NCI-H1105 treated with DMSO at 0.1 percent for 48 hours (cell line): Measurements from ENCODE around the gene FBRS.

Experiments
- DNase-seq: peaks from one replicate; lab custom pipeline; 2025; lab: John Stamatoyannopoulos, UW

FBRS gene

DNA sequence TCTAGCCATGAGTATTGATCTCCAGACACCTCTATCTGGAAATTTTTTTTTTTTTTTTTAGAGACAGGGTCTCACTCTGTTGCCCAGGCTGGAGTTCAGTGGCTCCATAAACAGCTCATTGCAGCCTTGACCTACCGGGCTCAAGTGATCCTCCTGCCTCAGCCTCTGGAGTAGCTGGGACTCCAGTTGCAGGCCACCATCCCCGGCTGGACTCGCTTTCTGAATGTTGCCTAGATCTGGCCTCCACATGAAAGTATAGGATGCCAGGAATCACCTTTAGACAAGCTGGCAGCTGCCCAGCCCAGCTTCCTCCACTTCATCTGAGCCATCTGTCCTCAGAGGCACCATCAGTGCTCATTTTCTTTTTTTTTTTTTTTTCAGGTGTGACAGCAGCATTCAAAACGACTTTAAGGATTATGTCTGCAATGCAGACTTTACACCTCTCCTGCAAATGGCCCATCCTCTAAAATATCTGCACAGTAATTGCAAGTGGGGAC, 13.8 kb upstream of the FBRS start:
- no peak for DNase-seq

DNA sequence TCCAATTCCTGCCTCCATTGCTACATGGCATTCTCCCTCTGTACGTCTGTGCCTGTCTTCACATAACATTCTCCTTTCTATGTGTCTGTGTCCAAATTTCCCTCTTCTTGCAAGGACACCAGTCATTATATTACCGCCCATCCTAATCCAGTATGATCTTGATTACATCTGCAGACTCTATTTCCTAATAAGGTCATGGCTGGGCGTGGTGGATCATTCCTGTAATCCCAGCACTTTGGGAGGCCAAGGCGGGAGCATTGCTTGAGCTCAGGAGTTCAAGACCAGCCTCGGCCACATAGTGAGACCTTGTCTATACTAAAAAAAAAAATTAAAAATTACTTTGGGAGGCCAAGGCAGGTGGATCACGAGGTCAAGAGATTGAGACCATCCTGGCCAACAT, 12.5 kb upstream of the FBRS start:
- DNase-seq: no peak

DNA sequence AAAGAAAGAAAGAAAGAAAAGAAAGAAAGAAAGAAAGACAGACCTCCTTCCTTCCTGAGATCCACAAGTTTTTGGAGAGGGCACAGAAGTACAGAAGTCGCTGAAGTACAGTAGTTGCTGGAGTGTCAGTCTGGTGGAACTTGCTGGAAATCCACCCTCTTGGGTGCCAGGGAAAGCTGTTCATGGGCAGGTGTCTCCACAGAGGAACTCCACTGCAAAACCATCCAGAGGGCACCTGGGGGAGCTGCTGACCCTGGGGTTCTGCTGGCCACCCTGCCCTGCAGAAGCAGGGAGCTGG, 11.0 kb upstream of the FBRS start:
- no peak for DNase-seq

DNA sequence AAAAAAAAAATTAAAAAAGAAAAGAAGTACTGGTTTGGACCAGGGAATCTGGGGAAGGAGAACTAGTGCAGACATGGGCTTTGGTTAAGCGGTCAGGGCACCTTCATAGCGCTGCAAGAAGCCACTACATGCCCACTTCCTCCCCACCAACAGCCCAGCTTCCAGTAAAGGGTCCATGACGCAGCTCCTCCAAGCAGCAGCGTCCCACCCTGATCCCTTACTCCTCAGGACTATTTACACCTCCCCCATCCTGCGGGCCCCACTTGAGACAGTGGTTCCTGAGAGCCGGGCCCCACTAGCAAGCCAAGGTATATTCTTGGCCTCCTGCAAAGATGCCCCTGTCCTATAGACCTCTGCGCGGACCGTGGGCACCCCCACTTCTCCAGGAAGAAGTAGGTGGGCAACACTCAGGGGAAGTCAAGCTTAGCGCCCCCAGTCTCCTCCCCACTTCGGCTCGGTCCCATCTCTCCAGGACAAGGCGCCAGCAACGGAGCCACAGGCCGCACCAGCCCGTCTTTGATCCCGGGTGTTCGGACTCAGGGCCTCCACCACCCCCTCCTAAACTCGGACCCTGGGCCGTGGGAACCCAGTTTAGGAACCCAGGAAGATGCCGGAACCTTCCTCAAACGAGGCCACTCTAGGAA, 8.4 kb upstream of the FBRS start:
- DNase-seq: no peak

DNA sequence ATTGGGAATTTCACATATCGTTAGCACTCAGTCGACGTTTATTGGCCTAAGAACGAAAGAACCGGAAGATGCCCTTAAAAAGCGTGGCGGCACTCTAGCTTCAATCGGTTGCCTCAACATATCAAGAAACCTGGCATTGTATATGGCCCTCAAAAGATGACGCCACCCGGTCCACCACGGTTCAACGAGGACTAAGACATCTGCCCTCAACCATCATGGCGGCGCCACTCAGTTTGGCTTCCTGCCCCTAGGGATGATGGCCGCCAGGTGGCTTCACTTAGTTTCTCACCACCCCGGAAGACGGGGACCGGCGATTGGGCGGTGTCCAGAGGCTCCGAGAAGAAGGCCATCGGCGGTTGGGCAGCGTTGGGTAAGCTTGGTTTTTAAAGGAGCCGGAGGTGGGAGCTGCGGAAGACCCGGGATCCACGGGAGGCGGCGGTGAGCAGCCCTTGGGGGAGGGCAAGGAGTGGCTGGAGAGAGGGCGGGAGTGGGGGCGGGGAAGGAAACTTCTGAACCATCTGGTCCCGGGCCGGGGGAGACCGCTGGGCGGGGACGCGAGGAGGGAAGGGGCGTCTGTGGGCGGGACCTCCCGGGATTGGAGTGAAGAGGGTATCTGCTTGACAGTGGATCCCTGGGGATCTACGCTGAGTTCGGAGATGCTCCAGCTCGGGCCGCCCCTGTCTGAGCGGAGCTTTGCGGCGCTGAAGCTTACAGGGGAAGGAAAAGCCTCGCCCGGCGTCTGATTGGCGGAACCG, 7.7 kb upstream of the FBRS start, which contains the start of gene PRR14:
Gene PRR14 (plus strand): TSS at position 592 of the 755 bp plus-strand sequence. CDS start 686 bp downstream, outside the sequence.
- DNase-seq: peak; percentile 99

DNA sequence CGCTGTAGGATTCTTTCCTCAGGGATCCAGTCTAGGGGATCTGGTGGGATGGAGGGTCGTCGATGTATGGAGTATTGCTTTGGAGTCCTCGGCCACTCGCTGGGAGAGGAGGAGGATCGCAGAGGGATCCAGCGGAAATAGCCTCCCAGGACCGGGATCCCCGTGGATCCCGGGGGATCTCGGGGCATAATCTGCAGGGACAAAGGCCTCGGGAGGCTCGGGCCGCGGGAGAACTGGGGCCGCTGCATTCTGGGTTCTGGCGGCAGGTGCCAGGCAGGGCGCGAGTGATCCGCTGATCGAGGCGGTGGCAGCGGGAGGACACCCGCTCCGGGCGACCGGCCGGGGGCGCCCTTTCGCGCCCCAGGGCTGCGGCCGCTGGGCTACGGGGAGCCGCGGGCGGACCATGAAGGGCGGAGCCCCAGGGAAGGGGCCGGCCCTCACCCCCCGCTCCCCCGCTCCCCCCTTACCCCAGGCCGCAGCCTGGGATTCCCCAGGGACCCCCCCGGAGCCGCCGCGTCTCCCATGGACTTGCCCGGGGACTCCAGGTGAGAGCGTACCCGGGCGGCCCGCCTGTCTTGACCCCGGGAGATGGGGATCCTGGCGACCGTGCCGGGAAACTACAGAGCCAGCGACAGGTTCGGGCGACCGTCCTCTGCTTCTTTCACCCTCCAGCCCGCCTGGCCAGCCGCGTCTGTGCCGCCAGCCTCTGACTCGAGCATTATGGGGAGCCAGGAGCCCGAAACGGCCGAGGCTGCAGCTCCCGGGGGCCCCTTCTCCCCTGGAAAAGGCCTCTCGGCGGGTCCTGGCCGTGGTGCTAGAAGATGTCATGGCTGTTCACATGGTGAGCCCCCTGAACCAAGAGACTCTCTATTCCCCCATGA, 6.9 kb upstream of the FBRS start:
- DNase-seq: peak; percentile 36

DNA sequence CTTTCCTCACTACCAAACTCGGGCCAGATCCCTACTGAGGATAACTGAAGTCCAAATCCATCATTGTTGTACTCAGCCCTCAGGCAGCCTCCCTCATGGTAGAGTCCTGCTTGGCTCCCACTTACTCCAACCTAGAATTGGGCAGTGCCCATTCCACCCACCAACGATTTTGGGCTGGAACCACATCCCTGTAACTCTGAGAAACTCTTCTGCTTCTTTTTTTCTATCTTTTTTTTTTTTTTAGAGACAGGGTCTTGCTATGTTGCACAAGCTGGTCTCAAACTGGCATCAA, 6.3 kb upstream of the FBRS start:
- no peak for DNase-seq

DNA sequence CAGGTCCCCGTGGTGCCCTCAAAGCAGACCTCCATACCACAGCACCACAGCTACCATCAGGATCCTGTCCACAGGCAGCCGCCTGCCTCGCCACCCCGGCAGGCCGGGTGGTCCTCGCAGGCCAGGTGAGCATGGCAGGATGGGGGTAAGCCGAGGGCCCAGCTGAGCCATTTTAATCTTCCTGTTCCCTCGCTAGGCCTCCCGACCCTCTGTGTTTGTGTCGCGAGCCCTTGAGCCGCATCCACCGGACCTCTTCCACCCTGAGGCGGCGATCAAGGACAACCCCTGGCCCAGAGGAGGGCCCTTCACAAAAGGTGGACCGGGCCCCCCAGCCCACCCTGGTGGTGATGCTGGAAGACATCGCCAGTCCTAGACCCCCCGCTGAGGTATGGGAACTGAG, 5.5 kb upstream of the FBRS start:
- no peak for DNase-seq

DNA sequence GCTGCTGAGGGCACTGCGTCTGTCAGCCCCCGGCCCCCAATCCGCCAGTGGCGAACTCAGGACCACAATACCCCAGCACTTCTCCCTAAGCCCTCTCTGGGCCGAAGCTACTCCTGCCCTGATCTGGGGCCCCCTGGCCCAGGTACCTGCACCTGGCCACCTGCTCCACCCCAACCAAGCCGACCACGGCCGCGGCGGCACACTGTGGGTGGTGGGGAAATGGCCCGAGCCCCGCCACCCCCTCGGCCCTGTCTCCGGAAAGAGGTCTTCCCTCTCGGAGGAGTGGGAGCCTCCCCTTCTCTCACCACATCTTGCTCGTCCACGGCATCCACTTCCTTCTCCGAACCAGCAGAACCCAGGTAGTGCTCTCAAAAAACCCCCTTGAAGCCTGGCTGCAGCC, 3.4 kb upstream of the FBRS start:
- DNase-seq: no peak

DNA sequence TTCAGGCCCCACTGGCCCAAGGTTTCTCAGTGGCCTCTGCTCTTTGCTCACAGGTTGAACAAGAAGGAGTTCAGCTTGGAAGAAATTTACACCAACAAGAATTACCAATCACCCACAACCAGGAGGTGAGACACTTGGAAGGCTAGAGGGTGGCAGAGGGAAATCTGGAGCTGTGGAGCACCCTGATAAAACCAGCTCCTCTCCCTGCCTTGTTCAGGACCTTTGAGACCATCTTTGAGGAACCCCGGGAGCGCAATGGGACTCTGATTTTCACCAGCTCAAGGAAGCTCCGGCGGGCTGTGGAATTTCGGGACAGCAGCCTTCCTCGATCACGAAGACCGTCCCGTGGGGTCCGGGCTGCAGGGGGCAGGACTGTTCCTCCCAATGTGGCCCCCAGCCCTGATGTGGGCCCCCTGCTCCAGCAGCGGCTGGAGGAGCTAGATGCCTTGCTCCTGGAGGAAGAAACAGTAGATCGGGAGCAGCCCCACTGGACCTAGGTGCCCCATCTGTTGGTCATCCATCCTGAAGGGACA, 2.4 kb upstream of the FBRS start:
- no peak for DNase-seq

DNA sequence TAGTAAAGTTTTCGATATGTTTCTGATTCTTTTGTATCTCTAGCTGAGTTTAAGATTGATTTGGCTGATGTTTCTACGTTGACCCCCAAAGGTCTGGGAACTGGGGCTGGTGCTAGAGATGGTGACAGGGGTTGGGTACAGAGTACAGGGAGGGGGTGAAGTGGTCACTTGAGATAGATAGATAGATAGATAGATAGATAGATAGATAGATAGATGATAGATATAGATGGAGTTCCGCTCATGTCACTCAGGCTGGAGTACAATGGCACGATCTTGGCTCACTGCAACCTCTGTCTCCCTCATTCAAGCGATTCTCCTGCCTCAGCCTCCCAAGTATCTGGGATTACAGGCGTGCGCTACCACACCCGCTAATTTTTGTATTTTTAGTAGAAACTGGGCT, 1.8 kb upstream of the FBRS start:
- DNase-seq: no peak

DNA sequence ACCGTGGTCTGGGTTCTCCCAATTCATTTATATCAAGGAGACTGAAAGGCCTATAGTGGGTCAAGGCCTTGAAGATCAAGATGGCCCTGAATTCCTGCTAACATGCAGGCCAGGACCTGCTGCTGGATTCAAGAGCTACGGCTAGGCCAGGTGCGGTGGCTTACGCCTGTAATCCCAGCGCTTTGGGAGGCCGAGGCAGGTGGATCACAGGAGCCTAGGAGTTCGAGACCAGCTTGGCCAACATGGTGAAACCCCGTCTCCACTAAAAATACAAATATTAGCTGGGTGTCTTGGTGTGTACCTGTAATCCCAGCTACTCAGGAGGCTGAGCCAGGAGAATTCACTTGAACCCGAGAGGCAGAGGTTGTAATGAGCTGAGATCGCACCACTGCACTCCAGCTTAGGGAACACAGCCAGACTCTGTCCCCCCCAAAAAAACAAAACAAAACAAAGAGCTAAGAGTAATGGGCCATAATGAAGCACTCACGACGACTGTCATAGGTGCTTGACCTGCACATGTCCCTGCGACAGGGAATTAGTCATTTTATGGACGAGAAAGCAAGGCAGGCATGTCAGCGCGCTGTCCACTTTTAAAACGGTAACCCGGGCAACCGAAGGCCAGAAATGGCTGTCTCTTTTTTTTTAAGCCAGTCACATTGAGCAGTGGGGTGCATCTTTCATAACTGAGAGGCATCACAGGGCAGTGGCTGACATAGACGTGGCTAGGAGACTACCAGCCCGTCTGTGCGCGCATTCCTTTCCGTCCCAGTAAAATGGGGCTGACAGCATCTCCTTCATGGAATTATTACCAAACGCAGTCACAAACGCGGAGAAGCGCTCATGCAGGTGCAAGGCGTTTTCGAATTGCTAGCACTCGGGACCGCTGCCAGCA, 1.0 kb upstream of the FBRS start:
- DNase-seq: no peak

DNA sequence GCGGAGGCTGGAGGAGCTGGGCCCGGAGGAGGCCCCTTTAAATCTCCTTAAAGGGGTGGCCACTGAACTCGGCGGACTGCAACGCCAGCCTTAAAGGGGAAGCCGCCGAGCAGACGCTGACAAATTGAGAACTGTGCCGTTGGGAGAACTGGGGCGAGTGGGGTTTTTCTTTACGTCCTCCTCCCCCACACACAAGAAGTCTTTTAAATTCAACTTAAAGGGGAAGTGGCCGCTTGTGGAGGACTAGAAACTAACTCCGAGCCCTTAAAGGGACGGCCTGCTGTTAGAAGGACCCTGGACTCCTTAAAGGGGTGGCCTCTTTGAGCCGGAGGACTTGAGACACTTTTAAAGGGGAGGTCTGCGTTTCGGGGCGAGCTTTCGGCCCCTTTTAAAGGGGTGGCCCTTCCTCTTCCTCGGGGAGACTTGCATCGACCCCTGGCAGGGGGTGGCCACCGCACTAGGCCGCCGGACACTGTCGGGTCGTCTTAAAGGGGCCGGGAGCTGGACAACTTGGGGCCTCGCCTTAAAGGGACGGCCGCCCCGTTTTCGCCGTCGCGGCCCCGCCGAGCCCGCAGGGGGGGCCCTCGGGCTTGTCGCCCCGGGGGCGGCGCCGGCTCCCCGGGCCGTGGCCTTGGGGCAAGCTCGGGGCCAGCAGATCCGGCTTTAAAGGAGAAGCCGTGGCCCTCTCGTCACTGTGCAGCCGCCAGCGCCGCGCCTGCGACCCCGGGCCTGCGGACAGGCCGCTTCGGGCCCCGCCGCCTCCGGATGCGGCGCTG, 688 bp downstream of the FBRS start:
- peak; percentile 93 for DNase-seq

DNA sequence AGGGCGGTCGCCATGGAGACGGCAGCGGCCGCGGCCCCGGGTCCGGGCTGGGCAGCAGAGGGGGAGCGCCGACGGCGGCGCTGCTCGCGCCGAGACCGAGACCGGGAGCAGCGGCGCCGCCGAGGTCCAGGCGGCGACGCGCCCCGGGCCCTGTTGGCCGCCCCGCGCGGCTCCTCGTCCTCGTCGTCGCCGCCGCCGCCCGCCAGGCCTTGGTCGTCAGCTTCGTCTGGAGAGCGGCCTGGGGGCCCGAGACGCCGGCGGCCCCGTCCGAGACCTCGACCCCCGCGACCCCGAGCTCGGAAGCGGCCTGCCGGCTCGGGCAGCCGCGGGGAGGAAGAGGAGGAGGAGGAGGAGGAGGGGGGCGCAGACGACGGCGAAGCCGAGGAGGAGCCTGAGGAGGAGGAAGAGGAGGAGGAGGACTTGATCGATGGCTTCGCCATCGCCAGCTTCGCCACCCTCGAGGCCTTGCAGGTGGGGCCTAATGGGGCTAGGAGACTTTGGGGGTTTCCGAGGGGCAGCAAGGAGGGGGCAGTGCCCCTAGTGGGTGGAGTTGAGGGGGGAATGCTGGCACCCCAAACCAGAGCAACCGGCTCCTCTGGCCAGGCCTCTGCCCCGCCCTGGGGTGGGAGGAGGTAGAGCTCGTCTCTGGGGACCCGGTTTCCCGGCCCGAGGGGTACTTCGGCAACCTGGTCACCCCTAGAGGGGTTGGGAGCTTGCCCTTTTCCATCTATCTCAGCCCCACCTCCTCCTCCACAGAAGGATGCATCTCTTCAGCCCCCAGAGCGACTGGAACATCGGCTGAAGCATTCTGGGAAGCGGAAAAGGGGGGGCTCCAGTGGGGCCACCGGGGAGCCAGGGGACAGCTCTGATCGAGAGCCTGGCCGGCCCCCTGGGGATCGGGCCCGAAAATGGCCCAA, 1.5 kb downstream of the FBRS start:
- no peak for DNase-seq

DNA sequence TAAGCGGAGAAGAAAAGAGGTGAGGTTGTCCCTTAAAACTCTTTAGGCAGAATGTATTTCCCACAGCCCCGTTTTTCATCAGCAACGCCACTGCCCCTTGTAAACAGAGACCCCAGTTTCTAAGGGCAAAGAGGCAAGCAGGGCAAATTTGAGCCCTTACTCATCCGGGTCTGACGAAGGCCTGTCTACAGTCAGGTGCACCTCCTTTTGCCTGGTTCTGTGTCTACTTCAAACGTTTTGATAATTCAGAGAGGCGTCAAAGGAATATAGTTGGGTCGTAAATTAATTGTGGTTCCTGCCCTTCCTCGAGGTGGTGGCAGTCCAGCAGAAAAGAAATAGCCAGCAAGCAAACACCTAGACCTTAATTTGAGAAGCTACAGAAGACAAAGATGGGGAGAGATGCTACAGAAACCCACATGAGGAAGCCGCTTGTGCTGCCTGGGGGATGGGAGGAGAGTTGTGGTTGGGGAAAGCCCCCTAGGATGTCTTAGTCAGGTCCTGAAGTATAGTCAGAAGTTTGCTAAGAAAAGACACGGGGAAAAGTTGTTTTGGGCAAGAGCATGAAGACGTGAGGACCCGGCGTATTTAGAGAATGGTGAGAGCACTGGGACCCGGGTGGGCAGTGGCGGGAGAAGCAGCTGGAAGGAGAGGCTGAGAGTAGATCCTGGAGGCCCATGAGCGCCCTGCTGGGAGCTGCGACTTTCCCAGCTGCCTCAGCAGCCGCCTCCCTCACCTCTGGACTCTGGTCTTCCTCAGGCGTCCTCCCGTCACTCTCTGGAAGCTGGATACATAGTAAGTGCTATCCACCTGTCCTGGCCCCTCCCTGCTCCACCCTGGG, 2.4 kb downstream of the FBRS start:
- DNase-seq: no peak

DNA sequence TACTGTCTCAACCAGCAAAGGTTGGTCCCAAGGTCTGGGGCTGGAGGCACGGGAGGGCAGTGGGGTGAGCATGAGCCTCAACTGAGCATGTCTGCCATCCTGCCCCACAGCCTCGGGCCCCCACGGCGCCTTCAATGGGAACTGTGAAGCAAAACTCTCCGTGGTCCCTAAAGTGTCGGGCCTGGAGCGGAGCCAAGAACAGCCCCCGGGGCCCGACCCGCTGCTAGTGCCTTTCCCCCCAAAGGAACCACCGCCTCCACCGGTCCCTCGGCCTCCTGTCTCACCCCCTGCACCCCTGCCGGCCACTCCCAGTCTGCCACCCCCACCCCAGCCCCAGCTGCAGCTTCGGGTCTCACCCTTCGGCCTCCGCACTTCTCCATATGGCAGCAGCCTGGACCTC, 4.2 kb downstream of the FBRS start:
- DNase-seq: no peak

DNA sequence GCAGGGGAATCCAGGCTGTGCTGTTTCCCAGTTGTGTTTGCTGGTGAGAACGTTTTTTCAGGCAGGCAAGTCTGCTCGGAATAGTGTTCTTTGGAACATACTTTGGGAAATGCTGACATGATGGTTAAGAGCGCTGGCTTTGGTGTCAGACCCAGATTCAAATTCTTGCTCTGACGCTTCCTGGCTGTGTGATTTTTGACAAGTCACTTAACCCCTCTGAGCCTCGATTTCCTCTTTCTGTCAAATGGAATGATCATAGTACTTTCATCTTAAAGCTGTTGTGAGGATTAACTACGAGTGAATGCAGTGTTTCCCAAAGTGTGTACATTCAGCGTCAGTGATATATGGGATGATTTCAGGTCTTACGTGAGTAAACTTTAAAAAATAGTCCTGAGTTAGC, 4.8 kb downstream of the FBRS start:
- no peak for DNase-seq

DNA sequence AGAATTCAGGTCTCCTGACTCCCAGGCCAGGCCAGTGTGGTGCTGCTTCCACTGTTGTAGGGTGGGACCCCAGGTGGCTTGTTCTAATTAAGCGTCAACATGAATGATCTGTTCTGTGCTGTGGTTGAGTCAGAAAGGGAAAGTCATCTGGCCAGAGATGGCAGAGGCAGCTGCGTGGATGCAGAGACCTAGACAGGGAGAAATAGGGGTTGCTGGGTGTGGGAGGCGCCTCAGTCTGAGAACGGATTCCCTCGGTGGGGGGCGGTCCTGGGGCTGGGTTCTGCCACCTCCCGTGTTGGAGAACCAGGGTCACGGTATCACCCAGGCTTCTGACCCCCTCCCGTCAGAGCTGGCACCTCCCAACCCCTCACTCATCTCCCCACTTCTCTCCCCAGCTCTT, 5.6 kb downstream of the FBRS start:
- no peak for DNase-seq

DNA sequence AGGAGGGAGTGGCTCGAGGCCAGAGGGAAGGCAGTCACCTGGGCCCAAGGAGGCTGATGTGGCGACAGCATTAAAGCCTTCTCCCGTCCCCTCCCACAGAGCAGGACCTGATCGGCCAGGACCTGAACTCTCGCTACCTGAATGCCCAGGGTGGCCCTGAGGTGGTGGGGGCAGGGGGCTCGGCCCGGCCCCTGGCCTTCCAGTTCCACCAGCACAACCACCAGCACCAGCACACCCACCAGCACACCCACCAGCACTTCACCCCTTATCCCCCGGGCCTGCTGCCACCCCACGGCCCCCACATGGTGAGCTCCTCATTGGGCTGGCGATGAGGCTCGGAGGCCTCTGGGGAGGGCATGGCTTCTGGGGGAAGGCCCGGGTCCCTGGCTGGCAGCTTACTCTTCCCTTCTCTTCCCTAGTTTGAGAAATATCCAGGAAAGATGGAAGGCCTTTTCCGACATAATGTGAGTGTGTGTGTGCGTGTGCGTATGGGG, 6.4 kb downstream of the FBRS start:
- no peak for DNase-seq
